Mucosa of stomach (tissue), 1 donor: ENCODE measurements around the gene FGFRL1.

ENCODE experiments used
- H3K27me3 ChIP-seq: one replicate; pipeline ENCODE4 v1.7.0; 2013; ENCODE audit warnings: mild to moderate bottlenecking, low read length; ENCODE audit not compliant: control insufficient read depth, insufficient read depth
- H3K36me3 ChIP-seq: one replicate; pipeline ENCODE4 v1.7.0; 2013; ENCODE audit warnings: low read length; ENCODE audit not compliant: control insufficient read depth, insufficient read depth
- H3K4me1 ChIP-seq: one replicate; pipeline ENCODE4 v1.7.0; 2013; ENCODE audit warnings: mild to moderate bottlenecking, low read length; ENCODE audit not compliant: control insufficient read depth, insufficient read depth
- H3K4me3 ChIP-seq: one replicate; pipeline ENCODE4 v1.7.0; 2013; ENCODE audit warnings: low read length
- H3K9ac ChIP-seq: one replicate; pipeline ENCODE4 v1.7.0; 2013; ENCODE audit warnings: mild to moderate bottlenecking, low read length, moderate library complexity
- H3K9me3 ChIP-seq: one replicate; pipeline ENCODE4 v1.7.0; 2013; ENCODE audit warnings: mild to moderate bottlenecking, low read length, moderate library complexity; ENCODE audit not compliant: control insufficient read depth
- donor health status: Pancreatic carcinoma.

FGFRL1 gene

GRCh38 chr4:1027219-1027914 lies 15.9 kb downstream of the FGFRL1 start:
- H3K9me3 ChIP-seq = no peaks in the 10 kb centered on the region
- no peak overlapping the region for H3K9ac ChIP-seq
- no peak overlapping the region for H3K4me3 ChIP-seq
- no peaks in the 10 kb centered on the region for H3K36me3 ChIP-seq
- H3K4me1 ChIP-seq = peaks cover 32% of the 10 kb centered on the region
- peaks cover 49% of the 10 kb centered on the region for H3K27me3 ChIP-seq

- H3K36me3 ChIP-seq = no peaks in the 10 kb centered on the region
- no peak overlapping the region for H3K4me3 ChIP-seq
- peaks cover 28% of the 10 kb centered on the region for H3K4me1 ChIP-seq
- H3K27me3 ChIP-seq = peaks cover 51% of the 10 kb centered on the region
- no peaks in the 10 kb centered on the region for H3K9me3 ChIP-seq
- no peak overlapping the region for H3K9ac ChIP-seq
Measured at GRCh38 chr4:1027915-1028238, 16.5 kb downstream of the FGFRL1 start.

GRCh38 chr4:1028574-1029220 lies 17.3 kb downstream of the FGFRL1 start:
- Histone ChIP-seq H3K27me3 (peaks cover 59% of the 10 kb centered on the region), H3K4me3 (no peak overlapping the region), H3K9me3 (no peaks in the 10 kb centered on the region), H3K36me3 (no peaks in the 10 kb centered on the region), H3K9ac (no peak overlapping the region), H3K4me1 (peaks cover 31% of the 10 kb centered on the region)

- Histone ChIP-seq H3K27me3 (peaks cover 67% of the 10 kb centered on the region), H3K9ac (no peak overlapping the region), H3K36me3 (no peaks in the 10 kb centered on the region), H3K4me1 (peaks cover 39% of the 10 kb centered on the region), H3K9me3 (no peaks in the 10 kb centered on the region), H3K4me3 (no peak overlapping the region)
Measured at GRCh38 chr4:1029529-1029928, 18.1 kb downstream of the FGFRL1 start.

- H3K9ac ChIP-seq = no peak overlapping the region
- H3K36me3 ChIP-seq = no peaks in the 10 kb centered on the region
- H3K4me1 ChIP-seq = peaks cover 36% of the 10 kb centered on the region
- H3K9me3 ChIP-seq = no peaks in the 10 kb centered on the region
- no peak overlapping the region for H3K4me3 ChIP-seq
- peaks cover 67% of the 10 kb centered on the region for H3K27me3 ChIP-seq
Measured at GRCh38 chr4:1030031-1030430, 18.6 kb downstream of the FGFRL1 start.

GRCh38 chr4:1030559-1030958 lies 19.1 kb downstream of the FGFRL1 start:
- H3K9me3 ChIP-seq = no peaks in the 10 kb centered on the region
- H3K36me3 ChIP-seq = no peaks in the 10 kb centered on the region
- H3K4me1 ChIP-seq = peaks cover 42% of the 10 kb centered on the region
- H3K4me3 ChIP-seq = no peak overlapping the region
- no peak overlapping the region for H3K9ac ChIP-seq
- peaks cover 67% of the 10 kb centered on the region for H3K27me3 ChIP-seq

- Histone ChIP-seq H3K4me1 (peaks cover 46% of the 10 kb centered on the region), H3K9ac (no peak overlapping the region), H3K4me3 (no peak overlapping the region), H3K9me3 (no peaks in the 10 kb centered on the region), H3K27me3 (peaks cover 67% of the 10 kb centered on the region), H3K36me3 (no peaks in the 10 kb centered on the region)
Measured at GRCh38 chr4:1031346-1031745, 19.9 kb downstream of the FGFRL1 start.

- H3K36me3 ChIP-seq = no peaks in the 10 kb centered on the region
Measured at GRCh38 chr4:1031956-1032795, 20.8 kb downstream of the FGFRL1 start.

GRCh38 chr4:1032861-1033260 lies 21.4 kb downstream of the FGFRL1 start:
- Histone ChIP-seq H3K36me3 (no peaks in the 10 kb centered on the region), H3K9ac (no peak overlapping the region), H3K4me1 (peaks cover 49% of the 10 kb centered on the region), H3K27me3 (peaks cover 64% of the 10 kb centered on the region), H3K4me3 (no peak overlapping the region), H3K9me3 (no peaks in the 10 kb centered on the region)

More at GRCh38 chr4:1031956-1032795, 20.8 kb downstream of the FGFRL1 start:
- Histone ChIP-seq H3K27me3 (peaks cover 67% of the 10 kb centered on the region), H3K4me3 (no peak overlapping the region), H3K9me3 (no peaks in the 10 kb centered on the region), H3K4me1 (peaks cover 49% of the 10 kb centered on the region), H3K9ac (no peak overlapping the region)

GRCh38 chr4:1033840-1034551 lies 22.6 kb downstream of the FGFRL1 start:
- no peaks in the 10 kb centered on the region for H3K36me3 ChIP-seq
- H3K27me3 ChIP-seq = peaks cover 55% of the 10 kb centered on the region
- H3K9ac ChIP-seq = peak overlapping the region; percentile 22
- H3K4me1 ChIP-seq = peaks cover 50% of the 10 kb centered on the region
- H3K4me3 ChIP-seq = no peak overlapping the region
- H3K9me3 ChIP-seq = no peaks in the 10 kb centered on the region

- Histone ChIP-seq H3K36me3 (no peaks in the 10 kb centered on the region), H3K9ac (no peak overlapping the region), H3K4me3 (no peak overlapping the region), H3K4me1 (peaks cover 50% of the 10 kb centered on the region), H3K9me3 (no peaks in the 10 kb centered on the region), H3K27me3 (peaks cover 47% of the 10 kb centered on the region)
Measured at GRCh38 chr4:1035510-1035909, 24.1 kb downstream of the FGFRL1 start.
